ENCODE measurements around the gene KCNAB1.

DNA sequence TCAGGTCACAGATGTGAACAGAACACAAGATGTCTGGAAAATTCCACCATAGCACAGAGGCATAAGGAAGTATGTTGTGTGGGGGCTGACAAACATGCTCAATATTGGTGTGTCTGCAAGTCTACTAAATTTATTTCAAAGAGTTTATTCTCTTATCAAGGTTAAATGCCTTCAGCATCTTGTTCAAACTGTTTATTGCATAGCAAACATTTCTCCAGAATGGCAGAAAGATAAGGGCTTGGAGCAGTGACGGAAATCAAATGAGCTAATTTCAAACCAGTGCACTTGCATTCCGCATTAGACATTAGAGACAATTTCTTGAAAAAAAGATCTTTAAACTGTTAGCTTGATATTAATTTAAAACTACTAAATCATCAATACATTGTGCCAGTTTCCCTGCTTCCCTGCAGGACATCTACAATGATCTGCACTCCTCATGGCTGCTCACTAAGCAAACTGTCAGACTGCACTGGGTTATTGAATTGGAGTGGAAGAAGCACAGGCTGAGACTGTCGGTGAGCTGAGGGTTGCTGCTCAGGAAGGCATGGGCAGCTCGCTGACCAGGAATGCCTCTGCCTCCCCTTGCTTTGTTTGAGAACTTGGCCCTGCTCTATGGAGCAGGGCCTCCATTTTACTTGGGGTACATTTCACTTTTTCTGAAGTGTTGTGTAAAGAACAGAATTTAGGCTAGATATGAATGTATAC, 89.4 kb downstream of the KCNAB1 start:
- TF ChIP-seq HDGF (IDR thresholded peaks at IDR 0.05) (no peak), RFX5 (IDR thresholded peaks at IDR 0.05; ENCODE audit: low read depth, low read length) (no peak), POLR2A (IDR thresholded peaks at IDR 0.05; ENCODE audit: low read depth, low read length) (no peak), FOXK2 (IDR thresholded peaks at IDR 0.05) (no peak), MXI1 (IDR thresholded peaks at IDR 0.05; ENCODE audit: low read depth, low read length) (no peak), ASH2L (IDR thresholded peaks at IDR 0.05; ENCODE audit: borderline replicate concordance, low read depth) (no peak), TCF12 (IDR thresholded peaks at IDR 0.05; ENCODE audit: low read depth, low read length) (no peak), EP300 (IDR thresholded peaks at IDR 0.05; ENCODE audit: borderline replicate concordance in 1 of 2, control insufficient read depth in 1 of 2, low read depth in 2 of 2, low read length in 2 of 2) (no peak), TCF7 (IDR thresholded peaks at IDR 0.05; ENCODE audit: borderline replicate concordance) (no peak)
- TF ChIP-seq, protein P1, sequence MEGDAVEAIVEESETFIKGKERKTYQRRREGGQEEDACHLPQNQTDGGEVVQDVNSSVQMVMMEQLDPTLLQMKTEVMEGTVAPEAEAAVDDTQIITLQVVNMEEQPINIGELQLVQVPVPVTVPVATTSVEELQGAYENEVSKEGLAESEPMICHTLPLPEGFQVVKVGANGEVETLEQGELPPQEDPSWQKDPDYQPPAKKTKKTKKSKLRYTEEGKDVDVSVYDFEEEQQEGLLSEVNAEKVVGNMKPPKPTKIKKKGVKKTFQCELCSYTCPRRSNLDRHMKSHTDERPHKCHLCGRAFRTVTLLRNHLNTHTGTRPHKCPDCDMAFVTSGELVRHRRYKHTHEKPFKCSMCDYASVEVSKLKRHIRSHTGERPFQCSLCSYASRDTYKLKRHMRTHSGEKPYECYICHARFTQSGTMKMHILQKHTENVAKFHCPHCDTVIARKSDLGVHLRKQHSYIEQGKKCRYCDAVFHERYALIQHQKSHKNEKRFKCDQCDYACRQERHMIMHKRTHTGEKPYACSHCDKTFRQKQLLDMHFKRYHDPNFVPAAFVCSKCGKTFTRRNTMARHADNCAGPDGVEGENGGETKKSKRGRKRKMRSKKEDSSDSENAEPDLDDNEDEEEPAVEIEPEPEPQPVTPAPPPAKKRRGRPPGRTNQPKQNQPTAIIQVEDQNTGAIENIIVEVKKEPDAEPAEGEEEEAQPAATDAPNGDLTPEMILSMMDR (IDR thresholded peaks at IDR 0.05 in 2 of 3, conservative IDR thresholded peaks at IDR 0.05 in 1 of 3; ENCODE audit: control insufficient read depth in 2 of 3, extremely low read depth in 1 of 3, insufficient read depth in 1 of 3, low read depth in 3 of 3, low read length in 3 of 3), result no peak
